GM12801 (cell line): ENCODE data around the gene CCDC9B.

Experiments
- CTCF ChIP-seq: IDR thresholded peaks from one replicate; pipeline ENCODE4 v1.5.1; 2011; ENCODE audit warnings: control low read depth; ENCODE audit not compliant: insufficient read length; ENCODE audit errors: extremely low read depth

Gene CCDC9B

DNA sequence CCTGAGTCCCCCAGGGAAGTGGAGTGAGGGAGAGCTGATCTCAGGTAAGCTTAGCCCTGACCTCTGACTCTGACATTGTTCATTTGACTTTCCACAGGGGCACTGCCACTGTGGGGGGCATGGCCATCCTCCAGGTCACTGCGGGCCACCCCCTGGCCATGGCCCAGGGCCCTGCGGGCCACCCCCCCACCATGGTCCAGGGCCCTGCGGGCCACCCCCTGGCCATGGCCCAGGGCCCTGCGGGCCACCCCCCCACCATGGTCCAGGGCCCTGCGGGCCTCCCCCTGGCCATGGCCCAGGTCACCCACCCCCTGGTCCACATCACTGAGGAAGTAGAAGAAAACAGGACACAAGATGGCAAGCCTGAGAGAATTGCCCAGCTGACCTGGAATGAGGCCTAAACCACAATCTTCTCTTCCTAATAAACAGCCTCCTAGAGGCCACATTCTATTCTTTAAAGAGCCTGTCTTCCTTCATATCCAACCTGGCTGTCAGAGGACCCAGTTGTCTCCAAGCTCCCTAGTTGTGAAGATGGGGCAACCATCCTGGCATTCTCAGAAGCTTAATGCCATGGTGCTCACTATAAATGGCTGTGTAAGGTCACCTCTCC lies 15.3 kb upstream of the CCDC9B start:
- TF ChIP-seq CTCF: no peak

GRCh38 chr15:40354408-40355171 lies 13.9 kb upstream of the CCDC9B start:
- TF ChIP-seq CTCF: no peak

DNA sequence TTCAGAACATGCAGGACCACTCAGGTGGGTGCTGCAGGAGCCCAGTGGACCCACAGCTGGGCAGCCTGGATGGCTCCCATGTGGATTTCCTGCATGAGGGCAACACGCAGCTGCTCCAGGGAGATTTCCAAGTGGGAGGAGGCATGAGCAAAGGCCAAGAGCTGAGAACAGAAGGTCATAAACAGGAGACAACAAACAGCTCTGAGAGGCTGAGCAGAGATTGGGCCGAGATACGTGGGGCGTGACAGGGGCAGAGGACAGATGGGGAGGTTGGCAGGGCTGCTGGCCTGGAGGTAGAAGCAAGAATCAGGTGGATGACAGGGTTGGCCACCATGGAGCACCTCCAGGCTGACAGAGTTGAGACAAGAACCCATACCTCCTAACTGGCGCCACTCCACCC lies 13.0 kb upstream of the CCDC9B start:
- TF ChIP-seq CTCF: no peak

DNA sequence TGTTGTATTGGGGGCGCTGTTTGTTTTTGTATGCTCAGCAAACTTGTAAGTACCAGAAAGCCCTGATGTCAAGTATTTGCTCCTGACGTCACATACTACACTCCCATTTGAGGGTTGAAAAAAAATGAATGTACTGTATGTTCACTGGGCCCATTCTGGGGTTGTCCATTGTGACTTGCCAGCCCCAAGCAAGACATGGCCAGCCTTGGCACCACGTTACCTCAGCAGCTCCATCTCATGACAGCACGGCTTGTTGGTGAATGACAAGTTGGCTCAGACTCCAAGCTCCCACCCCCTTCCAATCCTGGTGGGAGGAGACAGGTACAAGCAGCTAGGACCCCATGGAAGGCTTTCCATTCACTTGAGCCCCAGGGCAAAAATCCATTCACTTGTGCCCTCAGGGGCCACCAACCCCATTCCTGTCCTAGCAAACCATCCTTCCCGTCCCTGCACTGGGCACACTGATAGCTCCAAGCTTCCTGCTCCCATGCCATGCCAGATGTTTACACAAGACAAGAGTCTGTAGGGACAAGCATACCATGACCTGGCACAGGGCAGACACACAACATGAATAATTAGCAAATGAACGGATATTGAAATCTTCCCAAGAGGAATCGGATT lies 11.7 kb upstream of the CCDC9B start:
- no peak for TF ChIP-seq CTCF

- TF ChIP-seq CTCF: no peak
Observed at GRCh38 chr15:40349163-40349562, 8.4 kb upstream of the CCDC9B start.

GRCh38 chr15:40348474-40348870 lies 7.7 kb upstream of the CCDC9B start:
- TF ChIP-seq CTCF: no peak

GRCh38 chr15:40347559-40348473 lies 7.1 kb upstream of the CCDC9B start:
- TF ChIP-seq CTCF: no peak
